ENCODE results near the gene STK11. TPM values are rescaled to one million over a fixed set of nuclear protein-coding genes. Genes with fewer than 3 reads are reported as not detected.

The STK11 gene
- total RNA-seq, 1 donor from 2014 or later, result 27.4 TPM

- Mint-ChIP-seq H3K36me3 (peaks cover 13% of the 10 kb centered on the region), H3K4me1 (peaks cover 28% of the 10 kb centered on the region), H3K4me3 (peak overlapping the region; percentile 91), H3K27me3 (ENCODE audit: insufficient read depth, low read depth) (peaks cover 8% of the 10 kb centered on the region), H3K27ac (no peak overlapping the region), H3K9me3 (no peaks in the 10 kb centered on the region)
- peaks cover 49% of the 10 kb centered on the region for H4K20me1 ChIP-seq (ENCODE audit: low read depth)
- TF ChIP-seq CTCF (IDR thresholded peaks at IDR 0.05) (no peak), EZH2phosphoT487 (IDR thresholded peaks at IDR 0.05) (no peak), EZH2 (IDR thresholded peaks at IDR 0.05) (no peak)
- H3K4me1 ChIP-seq, result peaks cover 17% of the 10 kb centered on the region
- H3K27ac ChIP-seq, result no peak overlapping the region
- H3K4me2 ChIP-seq, result peak overlapping the region; percentile 97
- peaks cover 60% of the 10 kb centered on the region for H3K79me2 ChIP-seq (ENCODE audit: low read depth)
- H3K27me3 ChIP-seq, result no peaks in the 10 kb centered on the region
- peak overlapping the region; percentile 79 for H3K4me3 ChIP-seq
- no peak overlapping the region for H2AFZ ChIP-seq (replicated peaks)
- peak; percentile 52 for DNase-seq (ENCODE audit: low spot score)
- no peaks in the 10 kb centered on the region for H3K9me3 ChIP-seq (ENCODE audit: low read depth)
- peaks cover 26% of the 10 kb centered on the region for H3F3A ChIP-seq (ENCODE audit: low read depth)
- no peaks in the 10 kb centered on the region for H3K36me3 ChIP-seq
- peak overlapping the region; percentile 42 for H3K9ac ChIP-seq
These were observed 33.0 kb upstream of the STK11 start for GRCh38 chr19:1172353-1173158.

GRCh38 chr19:1173159-1173844 lies 32.3 kb upstream of the STK11 start:
- Mint-ChIP-seq H3K36me3 (peaks cover 13% of the 10 kb centered on the region), H3K27me3 (ENCODE audit: insufficient read depth, low read depth) (peaks cover 10% of the 10 kb centered on the region), H3K4me3 (peak overlapping the region; percentile 91), H3K27ac (no peak overlapping the region), H3K4me1 (peaks cover 28% of the 10 kb centered on the region), H3K9me3 (no peaks in the 10 kb centered on the region)
- no peaks in the 10 kb centered on the region for H3K36me3 ChIP-seq
- peak; percentile 46 for DNase-seq (ENCODE audit: low spot score)
- peaks cover 17% of the 10 kb centered on the region for H3K4me1 ChIP-seq
- H4K20me1 ChIP-seq (ENCODE audit: low read depth), result peaks cover 42% of the 10 kb centered on the region
- H3F3A ChIP-seq (ENCODE audit: low read depth), result peaks cover 26% of the 10 kb centered on the region
- no peaks in the 10 kb centered on the region for H3K9me3 ChIP-seq (ENCODE audit: low read depth)
- H3K4me2 ChIP-seq, result peak overlapping the region; percentile 97
- H2AFZ ChIP-seq (replicated peaks), result no peak overlapping the region
- H3K9ac ChIP-seq, result peak overlapping the region; percentile 42
- no peak overlapping the region for H3K27ac ChIP-seq
- H3K4me3 ChIP-seq, result peak overlapping the region; percentile 79
- H3K79me2 ChIP-seq (ENCODE audit: low read depth), result peaks cover 53% of the 10 kb centered on the region
- TF ChIP-seq EZH2 (IDR thresholded peaks at IDR 0.05), result no peak
- TF ChIP-seq EZH2phosphoT487 (IDR thresholded peaks at IDR 0.05), result no peak
- no peak for TF ChIP-seq CTCF (IDR thresholded peaks at IDR 0.05)
- H3K27me3 ChIP-seq, result no peaks in the 10 kb centered on the region

GRCh38 chr19:1173845-1174809 lies 31.5 kb upstream of the STK11 start, which contains the start of gene SBNO2:
Gene SBNO2 (minus strand): TSS chr19:1174268. CDS start chr19:1154276, 19,992 bp downstream.
- peaks cover 28% of the 10 kb centered on the region for H3K4me1 Mint-ChIP-seq
- H3K27me3 ChIP-seq, result no peaks in the 10 kb centered on the region
- peak; percentile 93 for DNase-seq (ENCODE audit: low spot score)
- no peaks in the 10 kb centered on the region for H3K36me3 ChIP-seq
- no peaks in the 10 kb centered on the region for H3K9me3 Mint-ChIP-seq
- peaks cover 34% of the 10 kb centered on the region for H4K20me1 ChIP-seq (ENCODE audit: low read depth)
- peaks cover 10% of the 10 kb centered on the region for H3K27me3 Mint-ChIP-seq (ENCODE audit: insufficient read depth, low read depth)
- peaks cover 11% of the 10 kb centered on the region for H3K36me3 Mint-ChIP-seq
- H3K9me3 ChIP-seq (ENCODE audit: low read depth), result no peaks in the 10 kb centered on the region
- H3K4me3 Mint-ChIP-seq, result peak within 1 kb of the TSS; percentile 91
- peak within 1 kb of the TSS; percentile 42 for H3K9ac ChIP-seq
- TF ChIP-seq EZH2 (IDR thresholded peaks at IDR 0.05) (no peak), EZH2phosphoT487 (IDR thresholded peaks at IDR 0.05) (no peak), CTCF (IDR thresholded peaks at IDR 0.05) (no peak)
- no peak within 1 kb of the TSS for H2AFZ ChIP-seq (replicated peaks)
- H3K79me2 ChIP-seq (ENCODE audit: low read depth), result peaks cover 46% of the 10 kb centered on the region
- H3K4me2 ChIP-seq, result peak within 1 kb of the TSS; percentile 97
- peak within 1 kb of the TSS; percentile 35 for H3K27ac ChIP-seq
- peak within 1 kb of the TSS; percentile 79 for H3K4me3 ChIP-seq
- peaks cover 17% of the 10 kb centered on the region for H3K4me1 ChIP-seq
- H3F3A ChIP-seq (ENCODE audit: low read depth), result peaks cover 26% of the 10 kb centered on the region
- H3K27ac Mint-ChIP-seq, result peak within 1 kb of the TSS; percentile 70
